Activated naive CD8-positive, alpha-beta T cell treated with anti-CD3 and anti-CD28 coated beads, Interleukin-2, amount 10 ng/mL, durations not matched to agents 7 days and 5 days (primary cell): ENCODE results near the gene LPAR3. TPM values are rescaled to one million over a fixed set of nuclear protein-coding genes. Genes with fewer than 3 reads are reported as not detected.

ENCODE experiments used
- ATAC-seq: fragments of 150-1000 bp; cut with Tn5 transposase; one replicate; pipeline ENCODE4 v1.10.0; 2021; ENCODE audit warnings: low read depth, moderate library complexity
- POLR2A ChIA-PET: fragments of 350-600 bp; sonication (Branson Sonifier 250); formaldehyde crosslinking; loops from one replicate; lab custom pipeline; 2021; ENCODE audit warnings: antibody characterized with exemption; lab: Charles Lee
- DNase-seq: peaks from one replicate; pipeline ENCODE4 v3.0.0; 2021
- H3K27ac Mint-ChIP-seq: one replicate; pipeline ENCODE4 v1.8.0; 2022; ENCODE audit warnings: mild to moderate bottlenecking, mixed read lengths
- H3K27me3 Mint-ChIP-seq: one replicate; pipeline ENCODE4 v1.8.0; 2022; ENCODE audit warnings: mild to moderate bottlenecking, moderate library complexity, mixed read lengths
- H3K36me3 Mint-ChIP-seq: one replicate; pipeline ENCODE4 v1.8.0; 2021; ENCODE audit warnings: mild to moderate bottlenecking, mixed read lengths
- H3K4me1 Mint-ChIP-seq: one replicate; pipeline ENCODE4 v1.8.0; 2021; ENCODE audit warnings: mixed read lengths
- H3K4me3 Mint-ChIP-seq: one replicate; pipeline ENCODE4 v1.8.0; 2022; ENCODE audit warnings: mild to moderate bottlenecking, moderate library complexity, mixed read lengths
- H3K9me3 Mint-ChIP-seq: one replicate; pipeline ENCODE4 v1.8.0; 2021; ENCODE audit warnings: mixed read lengths
- total RNA-seq, 2 experiments: library from RNA; stranded (reverse); gene quantifications; one replicate each; pipeline ENCODE4 v1.2.3, GENCODE V29; 2021

Gene LPAR3
- total RNA-seq, 2 experiments from 2014 or later: 3.2 to 4.2 TPM

- H3K4me3 Mint-ChIP-seq: no peak overlapping the region
- H3K4me1 Mint-ChIP-seq: peaks cover 4% of the 10 kb centered on the region
- POLR2A ChIA-PET: no interaction called here
- ATAC-seq (no peak), DNase-seq (no peak)
- no peaks in the 10 kb centered on the region for H3K9me3 Mint-ChIP-seq
- no peak overlapping the region for H3K27ac Mint-ChIP-seq
- H3K36me3 Mint-ChIP-seq: no peaks in the 10 kb centered on the region
- peaks cover 22% of the 10 kb centered on the region for H3K27me3 Mint-ChIP-seq
Observed at GRCh38 chr1:84763912-84764680, 128.9 kb downstream of the LPAR3 start.

GRCh38 chr1:84762664-84763063 lies 130.3 kb downstream of the LPAR3 start:
- no peak overlapping the region for H3K27ac Mint-ChIP-seq
- no peak overlapping the region for H3K4me3 Mint-ChIP-seq
- H3K9me3 Mint-ChIP-seq: no peaks in the 10 kb centered on the region
- no peak for ATAC-seq
- POLR2A ChIA-PET: no interaction called here
- H3K4me1 Mint-ChIP-seq: peaks cover 6% of the 10 kb centered on the region
- H3K27me3 Mint-ChIP-seq: peaks cover 17% of the 10 kb centered on the region
- H3K36me3 Mint-ChIP-seq: no peaks in the 10 kb centered on the region
- no peak for DNase-seq

Other genes starting within 250 kb of the LPAR3 start
- gene SSX2IP, start 202.7 kb downstream of the LPAR3 start, total RNA-seq: 10 to 100 TPM; 14.4 to 16.0 TPM
- gene MCOLN2, start 103.9 kb upstream of the LPAR3 start, total RNA-seq: 10 to 100 TPM; 18.8 to 19.9 TPM
- 1 to 10 TPM; 2.1 to 2.2 TPM for gene MCOLN3, start 155.3 kb upstream of the LPAR3 start, total RNA-seq